GM18505 (cell line): ENCODE measurements around the gene ZBTB24.

Source experiments
- ATAC-seq: cut with Tn5 transposase; IDR thresholded peaks from one replicate; pipeline ENCODE4 v1.9.1; 2021; ENCODE audit not compliant: unreplicated experiment
- POLR2A ChIP-seq: IDR thresholded peaks from 4 replicates; pipeline ENCODE4 v1.6.1; 2011; ENCODE audit warnings: borderline replicate concordance; ENCODE audit not compliant: insufficient read depth, insufficient read length; ENCODE audit errors: extremely low read depth

The ZBTB24 gene

DNA sequence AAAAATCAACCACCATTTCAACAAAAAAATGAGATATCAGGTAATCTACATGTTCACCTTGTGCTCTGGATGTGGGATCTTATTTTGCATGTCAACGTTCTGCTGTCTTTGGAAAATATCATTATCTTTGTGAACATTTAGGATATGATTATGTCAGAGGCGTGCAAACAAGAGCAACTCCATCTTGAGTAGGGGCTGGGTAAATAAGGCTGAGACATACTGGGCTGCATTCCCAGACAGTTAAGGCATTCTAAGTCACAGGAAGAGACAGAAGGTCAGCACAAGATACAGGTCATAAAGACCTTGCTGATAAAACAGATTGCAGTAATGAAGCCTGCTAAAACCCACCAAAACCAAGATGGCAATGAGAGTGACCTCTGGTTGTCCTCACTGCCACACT, 28.8 kb upstream of the ZBTB24 start:
- TF ChIP-seq POLR2A, result no peak
- ATAC-seq, result no peak

DNA sequence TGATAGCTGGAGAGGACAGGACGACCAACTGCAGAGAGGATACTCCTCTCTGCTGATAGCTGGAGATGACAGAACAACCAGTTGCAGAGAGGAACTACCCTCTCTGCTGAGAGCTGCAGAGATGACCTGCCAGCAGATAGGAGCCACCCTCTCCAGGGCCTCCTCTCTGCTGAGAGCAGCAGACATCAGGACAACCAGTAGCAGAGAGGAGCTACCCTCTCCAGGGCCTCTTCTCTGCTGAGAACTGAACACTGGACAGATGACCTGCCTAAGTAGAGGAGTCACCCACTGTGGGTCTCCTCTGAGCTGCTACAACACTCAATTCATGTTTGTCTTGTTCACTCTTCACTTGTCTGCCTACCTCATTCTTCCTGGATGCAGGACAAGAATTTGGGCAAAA, 27.3 kb upstream of the ZBTB24 start:
- no peak for TF ChIP-seq POLR2A
- no peak for ATAC-seq

DNA sequence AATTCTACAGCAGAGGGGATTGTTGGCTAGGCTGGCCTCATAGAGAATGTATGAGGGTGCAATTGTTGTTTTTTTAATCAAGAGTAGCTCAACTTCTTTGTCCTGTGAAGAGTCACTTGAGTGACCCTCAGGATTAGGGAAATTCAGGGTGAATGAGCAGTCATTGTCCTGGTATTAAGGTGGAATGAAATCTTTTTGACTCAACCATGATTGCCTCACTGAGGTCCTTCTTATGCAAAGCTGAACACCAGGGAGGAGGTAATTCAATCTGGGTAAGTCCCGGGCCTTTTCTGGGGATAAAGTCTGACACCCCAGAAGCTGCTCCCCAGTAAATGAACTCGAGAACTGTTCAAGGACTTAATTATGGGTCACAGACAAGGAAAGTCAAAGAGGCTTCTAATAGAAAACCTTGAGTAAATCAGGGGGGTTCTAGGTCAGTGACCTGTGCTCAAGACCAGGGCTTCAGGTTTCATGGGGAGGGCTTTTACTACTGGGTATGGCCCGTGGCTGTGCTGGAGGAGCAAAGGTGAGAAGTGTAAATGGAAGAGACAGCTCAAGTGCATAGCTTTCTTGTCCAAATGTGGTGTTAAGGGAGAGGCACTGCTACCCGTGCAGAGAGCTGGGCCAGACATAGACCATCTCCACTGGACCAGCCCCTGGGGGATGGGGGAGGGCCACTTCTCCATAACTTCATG, 25.3 kb upstream of the ZBTB24 start:
- no peak for TF ChIP-seq POLR2A
- ATAC-seq, result no peak

DNA sequence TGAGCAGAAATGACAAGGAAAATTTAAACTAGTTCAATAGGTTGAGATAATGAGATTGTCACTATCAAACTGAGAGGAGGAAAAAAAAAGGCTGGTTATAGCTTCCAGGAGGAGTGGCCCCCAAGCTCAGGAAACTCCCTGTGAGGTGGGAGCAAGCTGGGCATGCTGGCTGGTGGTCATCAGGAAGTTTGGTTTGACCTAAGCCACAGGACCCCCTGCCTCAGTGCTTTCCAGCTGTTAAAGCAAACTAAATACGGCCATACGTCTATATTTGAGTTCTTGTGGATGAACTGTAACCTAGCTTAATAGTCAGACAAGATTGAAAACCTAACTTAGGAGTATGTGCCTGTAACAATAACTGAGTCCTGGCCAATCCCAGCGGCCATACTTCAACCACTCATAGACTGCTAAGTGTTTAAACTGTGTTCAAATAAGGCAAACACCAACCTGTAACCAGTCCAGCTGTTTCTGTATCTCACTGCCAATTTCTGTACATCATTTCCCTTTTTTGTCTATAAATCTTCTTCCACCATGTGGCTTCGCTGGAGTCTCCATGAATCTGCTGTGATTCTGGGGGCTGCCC, 24.6 kb upstream of the ZBTB24 start:
- TF ChIP-seq POLR2A, result no peak
- ATAC-seq, result no peak

DNA sequence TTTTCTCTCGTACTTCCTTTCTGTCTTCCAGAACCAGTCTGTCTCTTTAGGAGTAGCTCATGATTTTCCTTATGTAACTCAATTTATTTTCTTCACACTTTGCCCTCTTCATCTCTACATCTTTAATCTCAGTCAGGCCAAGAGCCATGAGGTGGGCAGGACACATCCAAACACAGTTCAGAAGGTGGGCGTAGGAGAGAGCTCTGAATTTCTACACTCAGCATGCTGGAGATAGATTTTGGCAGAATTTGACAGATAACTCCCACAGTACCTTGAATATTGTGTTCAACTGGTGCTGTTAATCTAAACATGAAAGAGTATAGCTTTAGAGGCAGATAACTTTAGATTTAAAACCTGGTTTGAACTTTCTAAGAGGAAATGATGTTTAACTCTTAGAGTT, 23.8 kb upstream of the ZBTB24 start:
- TF ChIP-seq POLR2A, result no peak
- no peak for ATAC-seq

DNA sequence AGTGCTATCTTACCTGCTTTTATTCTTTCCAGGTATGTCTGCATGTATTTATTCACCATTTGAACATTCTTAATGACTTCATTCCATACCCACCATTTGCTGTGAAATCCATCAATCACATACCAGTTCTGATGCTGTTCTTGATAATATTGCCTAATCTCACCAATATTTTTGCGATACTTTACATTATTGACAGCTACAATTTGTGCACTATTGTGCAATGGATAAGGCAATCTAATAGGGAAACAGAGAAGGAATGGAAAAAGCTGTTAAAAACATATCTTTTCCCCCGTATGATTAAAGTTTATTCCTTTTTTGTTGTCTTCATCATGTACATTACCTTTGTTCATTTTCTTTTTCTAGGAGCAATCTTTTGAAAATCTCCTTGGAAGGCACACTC, 23.3 kb upstream of the ZBTB24 start:
- TF ChIP-seq POLR2A, result no peak

DNA sequence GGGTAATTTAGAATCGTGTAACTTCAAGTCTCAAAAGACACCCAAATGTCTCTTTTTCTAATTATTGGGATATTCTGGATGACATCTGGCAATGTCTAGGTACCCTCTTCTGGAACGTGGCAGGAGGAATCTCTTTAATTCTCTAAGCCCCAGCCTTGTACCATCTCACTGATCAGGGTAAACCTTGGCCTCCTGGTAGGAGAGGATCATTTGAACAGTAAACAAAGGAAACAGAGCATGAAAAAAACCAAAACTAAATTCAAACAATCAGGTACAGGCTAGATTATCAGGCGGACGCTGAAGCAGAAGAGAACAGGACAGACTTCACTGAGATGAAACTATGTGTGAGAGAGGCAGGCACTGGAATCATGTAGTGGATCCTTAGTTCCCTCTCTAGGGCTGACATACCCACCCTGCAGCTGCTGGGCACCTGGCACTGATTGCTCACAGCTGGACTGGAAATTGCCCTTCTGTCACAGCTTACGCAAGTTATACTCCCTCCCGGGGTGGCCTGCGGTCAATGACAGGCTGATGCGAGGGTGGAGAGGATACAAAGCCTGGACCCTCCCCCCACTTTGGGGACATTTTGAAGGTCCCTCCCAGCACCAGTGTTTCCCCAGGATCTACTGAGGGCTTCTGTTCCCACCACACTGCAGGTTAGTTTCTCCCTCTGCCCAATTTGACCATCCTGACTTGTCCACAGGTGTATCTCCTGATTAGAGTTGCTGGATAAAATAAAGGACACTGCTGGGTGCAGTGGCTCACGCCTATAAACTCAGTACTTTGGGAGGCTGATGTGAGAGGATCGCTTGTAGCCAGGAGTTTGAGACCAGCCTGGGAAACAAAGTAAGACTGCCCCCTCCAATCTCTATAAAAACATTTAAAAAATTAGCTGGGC, 20.6 kb upstream of the ZBTB24 start:
- no peak for TF ChIP-seq POLR2A

More for the DNA sequence above, 23.3 kb upstream of the ZBTB24 start:
- ATAC-seq, result no peak

DNA sequence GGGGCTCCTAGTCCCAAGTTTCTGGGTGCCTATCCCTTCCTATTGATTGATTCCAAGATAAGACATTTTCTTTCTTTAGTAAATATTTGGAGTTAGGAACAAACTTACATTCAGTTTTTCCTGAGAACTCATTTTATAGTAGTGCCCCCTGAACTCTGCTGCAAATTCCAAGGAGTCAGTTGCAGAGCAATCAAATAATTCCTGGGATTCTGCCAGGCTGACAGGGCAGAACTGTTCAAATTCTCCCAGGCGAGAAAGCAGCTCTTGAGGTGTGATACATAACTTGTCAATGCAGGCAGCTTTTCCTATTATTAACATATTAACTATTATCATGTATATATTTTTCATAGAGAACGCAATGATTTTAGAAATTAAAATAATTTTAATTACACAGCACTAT, 15.9 kb upstream of the ZBTB24 start:
- TF ChIP-seq POLR2A, result no peak
- ATAC-seq, result no peak

More for the DNA sequence above, 20.6 kb upstream of the ZBTB24 start:
- ATAC-seq, result no peak

DNA sequence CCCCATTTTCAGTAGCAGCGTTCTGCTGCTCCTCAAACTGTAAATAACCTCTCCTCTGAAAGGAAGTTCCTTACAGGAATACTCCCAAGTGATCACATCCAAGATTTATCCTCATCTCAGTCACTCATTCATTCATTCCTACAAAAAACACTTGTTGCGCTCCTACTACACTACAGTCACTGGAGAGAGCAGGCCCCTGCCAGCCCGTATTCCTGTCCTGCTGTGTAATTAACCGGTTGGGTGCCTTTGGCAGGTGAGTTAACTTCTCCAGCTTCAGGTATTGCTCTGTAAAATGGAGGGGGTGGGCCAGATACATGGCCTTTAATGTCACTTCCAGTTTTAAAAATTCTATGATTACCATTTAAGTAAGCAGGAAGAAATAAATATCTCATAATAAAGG, 15.0 kb upstream of the ZBTB24 start:
- ATAC-seq, result no peak
- no peak for TF ChIP-seq POLR2A

DNA sequence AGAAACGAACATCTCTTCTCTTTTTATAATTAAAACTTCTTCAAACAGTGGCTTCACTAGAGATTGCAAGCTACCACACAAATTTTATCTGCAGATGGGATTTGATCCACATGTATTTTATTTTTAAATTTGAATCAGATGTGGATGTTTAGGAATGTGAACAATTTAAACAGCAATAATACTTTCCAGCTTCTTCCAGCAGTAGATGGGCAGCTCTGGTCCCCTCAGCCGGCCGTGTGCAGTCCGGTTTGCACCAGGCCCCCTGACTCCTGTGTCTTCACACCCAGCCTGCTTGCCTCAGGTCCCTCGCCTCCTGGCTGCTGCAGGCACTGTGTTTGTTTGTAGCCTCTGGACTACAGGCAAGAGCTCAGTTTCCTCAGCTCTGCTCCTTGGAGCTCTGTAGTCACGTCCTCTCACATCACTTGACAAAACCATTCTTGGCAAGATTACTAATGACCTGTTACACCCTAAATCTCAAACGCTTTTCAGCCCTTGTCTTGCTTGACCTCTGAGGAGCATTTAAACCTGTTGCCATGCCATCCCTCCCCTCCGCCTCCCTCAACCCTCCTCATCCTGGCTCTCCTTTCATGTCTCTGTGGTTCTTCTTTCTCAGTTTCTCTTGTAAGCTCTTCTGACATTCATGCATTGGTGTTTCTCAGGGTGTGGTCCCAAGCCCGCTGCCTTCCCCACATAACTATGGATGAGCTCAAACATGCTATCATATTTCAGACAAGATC, 13.2 kb upstream of the ZBTB24 start:
- ATAC-seq, result no peak
- no peak for TF ChIP-seq POLR2A

DNA sequence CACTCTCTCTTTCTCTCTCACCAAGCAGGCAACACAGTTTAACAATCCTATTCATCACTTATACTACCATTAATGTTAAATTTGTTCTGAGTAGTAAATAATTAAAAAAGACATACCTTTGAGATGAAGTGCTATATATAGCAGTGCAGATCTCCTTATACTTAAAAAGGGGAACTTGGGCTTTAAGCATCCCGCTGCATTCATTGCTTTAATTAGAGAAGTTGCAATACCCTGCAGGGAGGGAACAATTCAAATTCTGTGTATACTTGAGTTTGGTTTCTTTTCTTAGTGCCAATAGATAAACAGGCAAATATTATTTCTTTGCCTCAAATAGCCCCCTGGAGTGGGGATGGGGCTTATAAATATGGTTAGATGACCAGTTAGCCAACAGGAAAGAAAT, 10.8 kb upstream of the ZBTB24 start:
- TF ChIP-seq POLR2A, result no peak
- ATAC-seq, result no peak

DNA sequence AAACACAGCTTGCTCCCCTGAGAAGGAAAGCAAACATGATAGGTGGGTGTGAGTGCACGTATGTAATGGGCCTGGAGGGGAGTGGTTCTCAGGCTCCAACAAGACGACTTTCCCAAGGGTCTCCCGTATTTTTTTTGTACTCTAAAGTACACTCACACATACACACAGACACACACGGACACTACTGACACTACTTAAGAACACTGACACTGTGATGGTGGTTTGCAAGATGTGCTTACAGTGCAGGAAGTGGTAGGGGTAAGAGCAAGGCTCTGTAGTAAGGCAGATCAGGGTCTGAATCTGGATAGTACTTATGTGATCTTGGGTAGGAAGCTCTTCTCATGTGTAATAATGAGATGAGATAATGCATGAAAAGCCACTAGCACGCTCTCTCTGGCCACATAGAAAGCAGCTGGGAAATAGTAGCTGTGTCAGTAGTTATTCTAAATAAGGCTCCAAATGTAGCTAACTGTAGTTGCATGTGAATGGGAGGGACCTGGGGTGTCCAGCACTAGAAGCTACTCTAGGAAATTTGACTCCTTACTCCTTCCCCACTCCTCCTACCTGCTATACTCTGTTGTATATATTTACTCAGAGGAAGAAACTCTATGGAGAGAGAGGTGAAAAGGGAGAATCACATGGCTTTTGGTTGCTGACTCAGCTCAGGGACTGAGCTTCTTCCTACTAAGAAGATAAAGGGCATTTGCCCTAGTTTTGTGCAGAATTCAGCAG, 8.4 kb upstream of the ZBTB24 start:
- ATAC-seq, result no peak
- no peak for TF ChIP-seq POLR2A
